ENCODE results near the gene PHF23. TPM values are rescaled to one million over a fixed set of nuclear protein-coding genes. Genes with fewer than 3 reads are reported as not detected.
"Not testable (repeated sequence)": the region's sequence is repeated elsewhere in the genome, so short reads cannot be mapped to it uniquely, and the experiment has no call there.

The PHF23 gene
- total RNA-seq, 1 donor from 2014 or later, result 55.1 TPM

DNA sequence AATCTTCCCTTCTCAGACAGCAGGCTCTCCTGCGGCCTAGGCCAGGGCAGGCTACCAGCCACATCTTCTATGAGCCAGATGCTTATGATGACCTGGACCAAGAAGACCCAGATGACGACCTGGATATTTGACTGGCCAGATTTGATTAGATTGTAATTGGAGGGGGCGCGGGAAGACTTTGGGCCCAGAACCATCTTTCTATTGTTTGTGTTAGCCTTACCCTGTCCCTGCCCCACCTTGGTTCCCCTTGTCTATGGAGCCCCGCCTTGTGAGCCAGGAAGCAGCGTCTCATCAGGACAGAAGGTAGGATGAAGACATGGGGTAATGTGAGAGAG lies 20.3 kb upstream of the PHF23 start:
- intact Hi-C loops (cut with micrococcal nuclease), result no loop called here

DNA sequence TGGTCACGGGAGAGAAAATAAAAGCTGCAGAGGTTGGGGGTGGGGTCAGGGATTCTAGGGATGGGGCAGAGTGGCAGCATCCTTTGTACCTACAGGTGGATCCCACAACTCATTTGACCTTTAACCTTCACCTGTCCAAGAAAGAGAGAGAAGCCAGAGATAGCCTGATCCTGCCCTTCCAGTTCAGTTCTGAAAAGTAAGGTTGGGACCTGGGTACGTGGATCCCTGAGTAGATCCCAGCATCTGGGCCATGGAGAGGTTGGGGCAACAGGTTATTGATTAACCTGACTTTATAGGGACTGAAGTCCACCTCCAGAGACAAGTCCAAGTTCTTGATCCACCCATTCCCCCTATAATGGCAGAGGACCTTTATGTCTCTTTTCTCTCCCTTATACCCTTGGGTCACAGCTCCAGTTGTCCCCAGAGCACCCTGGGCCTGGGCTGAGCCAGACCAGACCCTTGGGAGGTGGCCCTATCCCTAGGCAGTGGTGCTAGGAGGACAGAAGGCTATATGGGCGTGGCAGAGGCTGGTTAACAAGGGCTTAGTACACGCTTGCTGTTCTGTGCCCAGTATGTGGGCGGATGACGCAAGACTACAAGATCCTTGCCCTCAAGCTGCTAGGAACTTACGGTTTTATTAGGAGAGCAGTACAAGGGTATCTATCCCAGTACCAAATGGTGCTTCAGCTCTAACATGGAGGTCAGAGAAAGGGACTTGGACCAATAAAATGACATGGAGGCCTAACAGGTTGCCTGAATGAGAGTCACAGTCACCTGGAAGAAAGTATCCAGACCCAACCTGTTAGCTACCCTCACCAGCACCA lies 19.7 kb upstream of the PHF23 start:
- intact Hi-C loops (cut with micrococcal nuclease), result no loop called here

DNA sequence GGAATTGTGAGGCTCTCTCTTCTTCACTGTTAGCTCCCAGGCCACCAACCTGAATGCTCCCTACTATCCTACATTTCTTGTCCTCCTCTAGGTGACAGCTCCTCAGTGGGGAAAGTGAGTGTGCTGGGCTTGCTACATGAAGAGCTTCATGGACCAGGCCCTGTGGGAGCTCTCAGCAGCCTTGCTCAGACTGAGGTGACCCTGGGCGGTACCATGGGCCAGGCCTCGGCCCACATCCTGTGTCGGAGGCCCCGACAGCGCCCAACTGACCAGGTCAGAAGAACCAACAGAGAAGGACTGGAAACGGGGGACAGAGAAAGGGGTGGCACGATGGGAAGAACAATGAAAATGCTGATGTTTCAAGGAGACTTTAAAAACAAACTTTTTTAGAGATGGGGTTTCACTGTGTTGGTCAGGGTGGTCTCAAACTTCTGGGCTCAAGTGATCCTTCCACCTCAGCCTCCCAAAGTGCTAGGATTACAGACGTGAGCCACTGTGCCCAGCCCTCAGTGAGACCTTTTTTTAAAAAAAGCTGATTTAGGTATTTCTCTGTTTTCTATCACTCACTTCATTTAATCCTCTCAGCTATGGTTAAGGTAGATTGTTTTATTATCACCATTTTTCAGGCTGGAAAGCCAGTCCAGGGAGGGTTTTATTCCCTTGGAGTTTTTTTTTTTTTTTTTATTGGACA lies 17.7 kb upstream of the PHF23 start:
- intact Hi-C loops (cut with micrococcal nuclease), result no loop called here

DNA sequence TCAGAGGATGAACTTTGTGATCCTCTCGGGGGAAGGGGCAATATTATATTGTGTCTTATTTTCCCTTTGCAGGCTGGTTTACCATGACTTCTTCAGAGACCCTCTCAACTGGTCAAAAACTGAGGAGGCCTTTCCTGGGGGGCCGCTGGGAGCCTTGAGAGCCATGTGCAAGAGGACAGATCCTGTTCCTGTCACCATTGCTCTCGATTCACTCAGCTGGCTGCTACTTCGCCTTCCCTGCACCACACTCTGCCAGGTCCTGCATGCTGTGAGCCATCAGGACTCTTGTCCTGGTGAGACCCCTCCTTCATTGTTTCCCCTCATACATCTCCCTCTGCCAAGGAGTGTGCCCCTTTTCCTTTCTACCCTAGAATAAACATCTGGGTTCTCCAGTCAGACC lies 15.3 kb upstream of the PHF23 start:
- intact Hi-C loops (cut with micrococcal nuclease), result loop anchor here (5.0 kb wide), 3 partner anchors 148 to 433 kb away; partner anchors contain the start of genes FGF11, TMEM102, TMEM256 and TP53

DNA sequence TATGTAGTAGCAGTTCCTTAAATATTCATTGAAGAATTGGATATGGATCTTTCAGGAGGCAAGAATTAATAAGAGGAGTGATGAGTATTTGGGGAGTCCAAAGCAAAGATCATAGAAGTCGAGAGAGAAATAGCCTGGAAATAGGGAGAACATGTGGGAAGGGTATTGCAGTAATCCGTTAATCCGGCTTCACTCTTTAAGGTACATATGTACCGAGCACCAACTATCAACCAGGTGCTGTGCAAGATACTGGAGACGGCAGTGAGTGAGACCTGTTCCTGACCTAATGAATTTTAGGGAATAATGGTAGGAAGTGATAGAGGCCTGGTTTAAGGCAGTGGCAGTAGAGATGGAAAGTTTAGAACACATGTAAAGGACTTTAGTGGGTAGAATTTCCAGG lies 13.8 kb upstream of the PHF23 start:
- intact Hi-C loops (cut with micrococcal nuclease), result loop anchor here (2.0 to 5.0 kb wide), 4 partner anchors 149 to 434 kb away; partner anchors contain the start of genes FGF11, TMEM102, TMEM256 and TP53

DNA sequence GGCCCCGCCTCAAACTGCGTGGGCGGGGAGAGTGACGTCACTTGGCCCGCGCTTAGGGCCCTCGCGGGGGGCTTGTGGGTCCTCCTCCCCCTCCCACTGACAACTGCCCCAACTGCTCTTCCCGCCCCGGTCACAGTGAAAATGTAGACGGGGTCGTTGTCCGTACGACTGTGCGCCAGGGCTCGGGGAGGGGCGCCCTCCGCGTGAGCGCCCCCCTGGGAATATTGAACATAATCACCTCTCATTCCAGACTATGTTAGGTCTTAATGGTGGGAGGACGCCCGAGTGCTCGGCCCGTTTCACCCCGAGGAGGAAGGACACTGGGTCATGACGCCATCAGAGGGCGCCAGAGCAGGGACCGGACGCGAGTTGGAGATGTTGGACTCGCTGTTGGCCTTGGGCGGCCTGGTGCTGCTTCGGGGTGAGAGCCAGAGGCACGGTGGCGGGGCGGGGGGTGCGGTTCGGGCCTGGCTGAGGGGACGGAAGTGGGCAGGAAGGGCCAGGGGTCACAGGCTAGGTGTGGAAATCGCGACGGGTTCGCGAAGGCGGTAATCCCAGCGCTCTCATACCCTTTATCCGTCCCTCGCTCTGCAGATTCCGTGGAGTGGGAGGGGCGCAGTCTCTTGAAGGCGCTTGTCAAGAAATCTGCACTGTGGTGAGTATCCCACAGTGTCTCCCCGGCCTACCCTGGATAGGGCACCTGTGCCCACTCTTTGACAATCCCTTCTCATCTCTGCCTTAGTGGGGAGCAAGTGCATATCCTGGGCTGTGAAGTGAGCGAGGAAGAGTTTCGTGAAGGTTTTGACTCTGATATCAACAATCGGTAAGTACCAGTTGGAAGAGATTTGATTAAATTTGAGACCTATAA lies 13.2 kb upstream of the PHF23 start, which contains the start of gene ELP5:
Gene ELP5 (plus strand): TSS at position 40 of the 868 bp plus-strand sequence. CDS start 336 bp downstream, at position 376.
- intact Hi-C loops (cut with micrococcal nuclease), result loop anchor here (1.0 to 5.0 kb wide), 8 partner anchors 13 to 435 kb away; partner anchors contain the start of genes EIF5A, FGF11, PHF23 and TMEM102

DNA sequence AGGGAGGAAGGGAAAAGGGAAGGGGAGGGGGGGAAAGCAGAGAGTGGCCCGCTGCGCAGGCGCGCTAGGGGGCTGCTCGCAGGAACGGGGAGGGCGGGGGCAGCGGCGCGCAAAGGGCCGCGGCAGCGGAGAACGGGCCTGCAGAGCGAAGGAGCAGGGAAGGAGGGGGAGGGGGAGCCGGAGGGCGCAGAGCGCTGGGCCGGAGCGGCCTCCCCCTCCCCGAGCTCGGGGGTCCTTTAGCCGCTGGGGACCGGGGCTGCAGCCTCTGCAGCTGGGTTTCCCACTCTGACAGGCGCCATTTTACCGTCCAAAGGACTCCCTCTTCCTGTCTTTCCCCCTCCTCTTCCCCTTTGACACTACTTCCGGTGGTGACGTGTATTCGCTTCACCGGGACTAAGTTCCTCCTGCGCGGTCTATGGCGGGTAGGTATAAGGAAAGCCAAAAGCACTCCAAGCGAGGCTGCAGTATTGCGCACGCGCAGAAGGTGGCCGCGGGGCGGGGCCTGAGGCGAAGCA lies 12.5 kb upstream of the PHF23 start, which contains the start of gene CTDNEP1:
Gene CTDNEP1 (minus strand): TSS at position 74 of the 515 bp plus-strand sequence. CDS start 438 bp downstream, outside the sequence.
- intact Hi-C loops (cut with micrococcal nuclease), result loop anchor here (1.0 to 5.0 kb wide), 8 partner anchors 12 to 436 kb away; partner anchors contain the start of genes EIF5A, FGF11, PHF23 and TMEM102

DNA sequence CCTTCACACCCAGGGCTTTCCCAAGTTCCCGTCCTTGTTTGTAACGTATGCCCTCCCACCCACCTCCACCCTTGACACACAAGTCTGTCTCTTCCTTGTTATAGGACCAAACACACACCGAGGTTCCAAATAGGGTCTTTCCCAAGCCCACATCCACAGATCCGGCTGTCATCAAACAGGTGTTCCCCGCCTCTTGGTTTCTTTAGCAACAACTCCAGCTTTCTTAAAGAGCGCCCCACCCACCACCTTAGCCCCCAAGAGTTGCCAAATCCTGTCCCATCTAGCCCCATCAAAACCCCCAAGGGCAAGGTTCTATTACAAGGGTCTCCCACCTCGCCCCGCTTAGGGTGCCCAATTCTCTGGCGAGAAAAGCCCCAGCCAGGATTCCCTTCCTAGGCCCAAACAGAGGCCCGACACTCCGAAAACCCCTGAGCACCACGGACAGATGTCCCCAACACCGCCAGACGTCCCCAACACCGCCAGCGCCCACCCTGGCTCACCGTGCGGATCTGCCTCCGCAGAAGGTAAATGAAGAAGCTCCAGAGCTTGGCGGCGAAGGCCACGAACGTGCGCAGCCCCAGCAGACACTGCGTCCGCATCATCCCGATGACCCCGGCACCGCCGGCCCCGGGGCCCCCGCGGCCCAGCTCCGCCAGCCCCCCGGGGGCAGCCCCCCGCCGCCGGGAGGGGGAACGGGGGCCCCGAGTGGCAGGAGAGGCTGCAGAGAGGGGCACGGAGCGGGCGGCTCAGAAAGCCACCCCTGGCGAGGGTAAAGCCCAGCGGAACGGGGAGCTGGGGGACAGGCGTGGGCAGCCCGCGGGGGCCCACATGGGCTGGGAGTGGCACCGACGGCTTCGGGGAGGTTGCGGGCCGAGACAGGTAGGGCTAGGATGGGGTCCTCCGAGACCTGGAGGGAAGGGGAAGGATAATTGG lies 11.7 kb upstream of the PHF23 start:
- intact Hi-C loops (cut with micrococcal nuclease), result loop anchor here (5.0 kb wide), 3 partner anchors 151 to 436 kb away; partner anchors contain the start of genes FGF11, TMEM102, TMEM256 and TP53

DNA sequence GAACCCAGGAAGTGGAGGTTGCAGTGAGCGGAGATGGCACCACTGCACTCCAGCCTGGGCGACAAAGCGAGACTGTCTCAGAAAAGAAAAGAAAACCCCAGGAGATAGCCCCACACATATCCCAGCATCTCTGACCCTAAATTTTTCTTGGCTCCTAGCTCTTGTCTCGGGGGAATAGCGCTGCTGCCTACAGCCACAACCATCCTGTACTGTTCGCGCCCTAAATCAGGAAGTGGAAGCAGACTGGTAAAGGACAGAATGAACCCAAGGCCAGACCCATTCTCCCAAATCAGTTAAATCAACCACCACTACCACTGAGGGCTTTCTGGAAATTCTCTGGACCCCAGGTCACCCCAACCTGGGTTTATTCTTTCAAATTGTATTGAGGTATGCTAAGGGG lies 10.6 kb upstream of the PHF23 start:
- intact Hi-C loops (cut with micrococcal nuclease), result loop anchor here (5.0 kb wide), 3 partner anchors 152 to 437 kb away; partner anchors contain the start of genes FGF11, TMEM102, TMEM256 and TP53

DNA sequence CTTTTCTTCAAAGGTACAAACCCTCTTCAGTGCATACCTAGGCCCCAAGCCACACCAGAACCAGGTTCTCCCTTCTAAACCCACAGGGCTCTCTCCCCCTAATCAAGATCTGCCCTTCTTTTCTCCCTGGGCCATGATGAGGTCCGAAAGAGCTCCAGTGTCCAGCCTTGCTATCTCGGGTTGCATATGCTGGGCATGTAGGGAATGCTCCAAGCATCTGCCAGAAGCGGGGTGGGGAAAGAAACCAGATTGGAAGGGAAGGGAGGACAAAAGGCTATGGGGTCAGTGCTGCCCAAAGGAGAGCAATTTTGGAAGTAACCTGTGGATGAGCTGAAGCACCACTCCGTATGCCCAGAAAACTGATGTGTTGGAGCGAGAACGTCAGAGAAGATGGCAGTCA lies 10.0 kb upstream of the PHF23 start:
- intact Hi-C loops (cut with micrococcal nuclease), result no loop called here

DNA sequence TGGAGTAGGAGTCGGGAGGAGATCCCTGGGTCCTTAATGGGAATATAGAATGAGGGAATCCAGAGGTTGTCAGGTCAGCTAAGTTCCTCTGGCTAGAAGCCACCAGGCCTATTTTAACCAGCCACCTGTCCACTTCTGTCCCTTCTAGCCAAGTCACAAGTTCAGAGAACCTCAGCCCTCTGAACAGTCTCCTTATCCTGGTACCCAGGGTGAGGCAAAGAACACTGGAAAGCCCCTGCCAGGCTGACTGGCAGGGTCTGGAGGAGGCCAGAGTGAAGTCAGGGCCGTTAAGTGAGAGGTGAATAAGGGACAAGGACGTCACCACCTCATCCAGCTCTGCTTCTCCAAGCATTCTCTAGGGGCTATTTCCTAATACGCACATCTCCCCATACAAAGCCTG lies 9.5 kb upstream of the PHF23 start:
- intact Hi-C loops (cut with micrococcal nuclease), result no loop called here

DNA sequence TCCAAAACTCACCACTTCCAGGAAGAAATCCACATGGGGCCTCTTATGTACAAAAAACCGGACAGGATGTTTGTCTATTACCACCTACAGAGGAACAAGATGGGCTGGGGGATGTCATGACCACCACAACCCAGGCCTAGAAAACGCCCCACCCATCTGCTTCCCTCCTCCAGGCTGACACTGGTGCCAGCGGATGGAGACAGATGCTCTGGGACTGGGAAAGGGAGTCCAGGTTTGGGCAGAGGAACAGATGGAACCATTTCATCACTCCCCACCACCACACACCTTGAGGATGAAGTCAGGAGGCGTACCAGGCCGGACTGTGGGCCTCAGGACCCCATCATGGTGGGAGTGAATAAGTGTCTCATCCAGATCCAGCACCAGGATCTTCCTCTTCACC lies 7.5 kb upstream of the PHF23 start:
- intact Hi-C loops (cut with micrococcal nuclease), result no loop called here

DNA sequence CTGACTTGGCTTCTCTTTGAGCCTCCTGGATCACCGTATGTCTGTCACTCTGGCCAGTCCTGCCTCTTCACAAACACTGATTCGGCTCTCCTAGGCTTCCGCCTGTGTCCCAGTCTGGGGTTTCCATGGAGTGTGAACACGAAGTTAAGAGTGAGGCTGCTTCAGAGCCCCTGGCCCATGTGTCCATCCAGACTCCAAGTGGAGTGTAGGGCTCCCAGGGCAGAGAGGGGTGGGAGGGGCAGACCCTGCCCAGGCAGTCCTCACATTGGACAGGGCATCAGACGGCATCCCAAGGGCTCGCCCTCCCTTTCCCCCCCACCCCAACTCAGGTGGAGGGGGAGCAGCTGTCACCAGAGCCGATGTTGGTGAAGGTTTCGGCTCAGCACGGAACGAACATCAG lies 4.6 kb upstream of the PHF23 start:
- intact Hi-C loops (cut with micrococcal nuclease), result not testable (repeated sequence)

DNA sequence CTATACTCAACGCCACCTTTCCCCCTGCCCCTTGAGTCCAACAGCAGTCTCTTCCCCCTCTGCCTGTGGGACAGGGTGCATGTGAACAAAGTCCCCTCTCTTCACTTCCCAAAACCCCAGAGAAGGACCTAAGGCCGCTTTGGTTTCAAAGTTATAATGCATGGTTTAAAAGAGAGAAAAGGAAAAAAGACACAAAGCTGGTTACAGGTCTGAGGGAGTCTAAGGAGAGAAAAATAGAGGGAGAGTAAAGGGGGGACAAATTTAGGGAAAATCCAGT lies 4.1 kb upstream of the PHF23 start:
- intact Hi-C loops (cut with micrococcal nuclease), result no loop called here

DNA sequence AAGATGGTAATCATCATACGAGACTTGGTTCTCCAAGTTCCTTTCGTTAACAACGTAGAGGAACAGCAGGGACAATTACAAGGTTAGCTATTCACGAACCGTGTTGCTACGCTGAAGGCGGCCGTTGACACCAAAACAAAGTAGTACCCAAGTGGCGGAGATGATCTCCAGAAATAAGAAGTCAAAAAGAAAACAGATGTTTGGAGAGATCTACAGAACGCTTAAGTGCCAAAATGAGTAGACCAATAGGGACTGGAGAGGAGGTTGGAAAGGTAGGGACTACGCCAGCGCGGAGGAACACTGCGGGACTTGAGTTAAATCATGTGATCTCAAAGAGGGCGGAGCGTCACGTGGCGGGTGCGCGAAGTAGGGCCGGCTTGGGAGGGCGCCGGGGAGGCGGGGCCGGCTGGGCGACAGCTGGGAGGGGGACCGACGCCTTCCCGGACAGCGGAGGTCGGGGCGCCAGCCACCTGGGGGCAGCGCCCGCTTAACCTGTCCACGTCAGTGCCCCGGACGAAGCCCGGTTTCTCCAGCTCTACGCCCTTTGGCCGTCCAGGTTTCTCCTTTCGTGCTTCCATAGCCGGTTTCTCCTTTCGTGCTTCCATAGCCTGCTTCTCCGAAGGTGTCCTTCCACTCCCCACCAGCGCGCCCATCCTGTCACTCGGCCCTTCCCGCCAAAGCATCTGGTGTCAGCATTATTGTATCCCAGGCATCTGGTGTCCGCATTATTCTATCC lies 3.6 kb upstream of the PHF23 start:
- intact Hi-C loops (cut with micrococcal nuclease), result no loop called here

DNA sequence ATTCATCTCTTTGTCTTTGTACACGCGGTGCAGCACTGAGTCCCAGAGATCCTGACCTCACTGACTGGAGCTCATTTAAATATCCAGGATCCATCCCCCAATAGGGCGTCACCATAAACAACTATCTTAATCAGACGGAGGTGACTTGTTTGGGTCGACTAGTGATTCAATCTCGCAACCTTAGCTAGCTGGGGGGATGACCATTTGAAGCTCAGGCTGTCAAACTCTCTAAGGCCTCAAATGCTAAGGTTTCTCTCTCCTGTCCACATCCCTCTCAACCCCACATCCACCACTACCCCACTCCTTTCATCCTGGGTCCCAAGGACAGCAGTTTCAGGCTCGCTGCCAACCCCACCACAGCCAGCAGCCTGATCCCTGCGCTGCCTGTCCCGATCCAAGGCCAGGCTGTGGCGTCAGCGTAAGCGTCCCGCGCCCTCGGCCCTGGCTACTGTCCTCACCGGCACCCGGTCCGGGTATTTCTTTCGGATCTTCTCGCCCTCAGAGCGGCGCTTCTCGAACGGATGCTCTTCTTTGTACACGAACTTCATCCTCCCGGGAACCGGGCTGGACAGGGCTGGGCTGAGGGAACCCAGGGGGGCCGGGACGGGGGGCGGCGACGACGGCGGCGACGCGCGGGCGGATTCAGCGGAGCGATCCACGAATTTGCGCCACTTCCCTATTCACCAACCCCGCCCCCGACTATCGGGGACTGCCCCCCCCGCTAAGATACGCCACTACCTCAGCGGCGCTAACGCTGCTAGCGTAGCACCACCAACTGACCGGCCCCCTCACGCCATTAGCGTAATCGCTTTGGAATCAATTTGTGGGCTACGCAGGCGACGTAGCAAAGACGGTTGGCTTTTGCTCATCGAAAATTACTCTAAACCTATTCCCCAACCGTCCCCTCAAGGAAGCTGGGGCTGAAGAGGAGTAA lies 2.8 kb upstream of the PHF23 start, which contains the start of gene GABARAP:
Gene GABARAP (minus strand): TSS at position 667 of the 934 bp plus-strand sequence. CDS start 119 bp downstream, at position 548.
- intact Hi-C loops (cut with micrococcal nuclease), result no loop called here

DNA sequence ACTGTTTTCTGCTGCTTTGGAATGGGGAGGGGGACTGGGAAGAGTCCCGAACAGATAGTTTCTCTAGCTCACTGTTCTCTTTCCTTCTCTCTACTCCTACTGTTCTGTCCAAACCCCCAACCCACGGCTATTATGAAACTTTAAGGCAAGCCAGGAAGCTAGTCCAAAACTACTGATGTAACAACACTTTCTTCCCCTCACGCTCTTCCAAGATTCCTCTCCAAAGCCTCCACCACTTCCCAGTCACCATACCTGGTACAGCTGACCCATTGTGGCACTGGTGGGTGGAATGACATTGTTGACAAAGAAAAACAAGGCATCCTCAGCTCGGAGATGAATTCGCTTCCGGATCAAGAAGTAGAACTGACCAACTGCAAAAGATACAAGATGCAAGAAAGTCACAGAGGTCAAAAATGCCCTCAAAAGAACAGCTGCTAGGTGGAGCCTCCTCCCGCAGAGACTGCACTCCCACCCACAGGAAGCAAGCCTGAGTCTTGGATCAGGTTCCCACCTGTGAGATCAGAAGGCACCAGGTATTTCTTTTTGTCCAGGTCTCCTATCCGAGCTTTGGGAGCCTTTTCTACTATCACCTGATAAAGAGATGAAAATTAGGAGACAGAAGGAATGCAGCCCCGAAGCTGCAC lies 2.0 kb upstream of the PHF23 start:
- intact Hi-C loops (cut with micrococcal nuclease), result no loop called here
